IMR-90 (cell line): ENCODE measurements around the gene C3orf70. TPM values are rescaled to one million over a fixed set of nuclear protein-coding genes. Genes with fewer than 3 reads are reported as not detected.

Source experiments
- ATAC-seq: fragments of 200-7000 bp; cut with Tn5 transposase; 2 replicates; pipeline ENCODE4 v1.9.1; 2020; ENCODE audit warnings: low read depth, mild to moderate bottlenecking, moderate library complexity
- BruUV-seq: library from RNA; stranded (reverse); fragments of 400-500 nt; replicated peaks from 2 replicates; lab custom pipeline; 2021; lab: Mats Ljungman, UMichigan
- CTCF ChIA-PET: fragments of 300-600 bp; formaldehyde crosslinking; extraction: SDS; loops from one replicate; lab custom pipeline; 2021; ENCODE audit warnings: antibody characterized with exemption; lab: Yijun Ruan, JAX
- POLR2A ChIA-PET: fragments of 300-600 bp; sonication (Branson Sonifier 250); formaldehyde crosslinking; loops from one replicate; lab custom pipeline; 2022; ENCODE audit warnings: antibody characterized with exemption; ENCODE audit not compliant: unreplicated experiment; lab: Charles Lee
- DNase-seq: peaks from one replicate; pipeline ENCODE4 v3.0.0; 2013
- H2AFZ ChIP-seq: replicated peaks from 2 replicates; pipeline ENCODE3; 2013; ENCODE audit warnings: low read length, mild to moderate bottlenecking; ENCODE audit not compliant: poor library complexity
- H2AK5ac ChIP-seq: 2 replicates; pipeline ENCODE4 v1.6.1; 2013; ENCODE audit warnings: low read depth, low read length, inconsistent platforms
- H2AK9ac ChIP-seq: replicated peaks from 2 replicates; pipeline ENCODE3; 2013; ENCODE audit warnings: mild to moderate bottlenecking, low read depth, low read length, moderate library complexity; ENCODE audit not compliant: poor library complexity
- H2BK120ac ChIP-seq: 2 replicates; pipeline ENCODE4 v1.6.1; 2013; ENCODE audit warnings: low read depth, low read length, inconsistent platforms
- H2BK15ac ChIP-seq: 3 replicates; pipeline ENCODE4 v1.6.1; 2013; ENCODE audit warnings: low read depth, low read length, inconsistent platforms
- H2BK20ac ChIP-seq: 2 replicates; pipeline ENCODE4 v1.6.1; 2013; ENCODE audit warnings: low read depth, mild to moderate bottlenecking, inconsistent platforms, low read length, moderate library complexity
- H2BK5ac ChIP-seq: 2 replicates; pipeline ENCODE4 v1.6.1; 2013; ENCODE audit warnings: mild to moderate bottlenecking, low read depth, low read length, inconsistent platforms; ENCODE audit not compliant: poor library complexity, severe bottlenecking
- H3K14ac ChIP-seq: replicated peaks from 2 replicates; pipeline ENCODE4 v1.6.1; 2013; ENCODE audit warnings: low read depth, low read length, inconsistent platforms
- H3K18ac ChIP-seq: 2 replicates; pipeline ENCODE4 v1.6.1; 2013; ENCODE audit warnings: low read depth, low read length, control low read depth
- H3K23ac ChIP-seq: 2 replicates; pipeline ENCODE4 v1.6.1; 2013; ENCODE audit warnings: low read depth, low read length, inconsistent platforms
- H3K27ac ChIP-seq: 2 replicates; pipeline ENCODE4 v1.5.1; 2013; ENCODE audit warnings: mild to moderate bottlenecking, control low read depth, low read length; ENCODE audit not compliant: insufficient read depth
- H3K27me3 ChIP-seq: 2 replicates; pipeline ENCODE4 v1.6.1; 2013; ENCODE audit warnings: low read length; ENCODE audit not compliant: control insufficient read depth, insufficient read depth
- H3K36me3 ChIP-seq: 2 replicates; pipeline ENCODE4 v1.6.1; 2013; ENCODE audit warnings: low read length, mixed read lengths; ENCODE audit not compliant: control insufficient read depth, insufficient read depth
- H3K4ac ChIP-seq: 2 replicates; pipeline ENCODE4 v1.6.1; 2013; ENCODE audit warnings: low read depth, low read length, inconsistent platforms
- H3K4me1 ChIP-seq: 2 replicates; pipeline ENCODE4 v1.6.1; 2013; ENCODE audit warnings: low read length, mixed read lengths; ENCODE audit not compliant: control insufficient read depth, insufficient read depth
- H3K4me2 ChIP-seq: 2 replicates; pipeline ENCODE4 v1.6.1; 2013; ENCODE audit warnings: low read depth, mild to moderate bottlenecking, control low read depth, low read length, moderate library complexity
- H3K4me3 ChIP-seq: 2 replicates; pipeline ENCODE4 v1.5.1; 2013; ENCODE audit warnings: low read depth, mild to moderate bottlenecking, control low read depth, low read length, moderate library complexity; ENCODE audit not compliant: insufficient read depth
- H3K56ac ChIP-seq: 2 replicates; pipeline ENCODE4 v1.6.1; 2013; ENCODE audit warnings: low read length, inconsistent platforms; ENCODE audit not compliant: insufficient read depth; ENCODE audit errors: extremely low read depth
- H3K79me1 ChIP-seq, 2 experiments: 2 replicates each; pipeline ENCODE4 v1.6.1; 2013; ENCODE audit warnings: low read length in 2 of 2, inconsistent platforms in 1 of 2, low read depth in 1 of 2
- H3K9ac ChIP-seq: 2 replicates; pipeline ENCODE4 v1.6.1; 2013; ENCODE audit warnings: low read depth, low read length, control low read depth
- H3K9me1 ChIP-seq: 2 replicates; pipeline ENCODE4 v1.6.1; 2013; ENCODE audit warnings: low read length, inconsistent platforms; ENCODE audit not compliant: insufficient read depth
- H3K9me3 ChIP-seq: 2 replicates; pipeline ENCODE4 v1.6.1; 2013; ENCODE audit warnings: low read length; ENCODE audit not compliant: control insufficient read depth, insufficient read depth
- H4K20me1 ChIP-seq: 2 replicates; pipeline ENCODE4 v1.6.1; 2013; ENCODE audit warnings: low read length, inconsistent platforms; ENCODE audit not compliant: insufficient read depth
- H4K5ac ChIP-seq: 2 replicates; pipeline ENCODE4 v1.6.1; 2013; ENCODE audit warnings: mild to moderate bottlenecking, low read depth, low read length, control low read depth
- H4K8ac ChIP-seq, 2 experiments: 2 replicates each; pipeline ENCODE4 v1.6.1; 2013; ENCODE audit warnings: low read depth in 2 of 2, low read length in 2 of 2, control low read depth in 1 of 2, inconsistent platforms in 1 of 2
- H4K91ac ChIP-seq: 2 replicates; pipeline ENCODE4 v1.6.1; 2013; ENCODE audit warnings: low read depth, low read length, inconsistent platforms; ENCODE audit not compliant: insufficient read depth
- CEBPB ChIP-seq: IDR thresholded peaks from 2 replicates; pipeline ENCODE4 v1.6.1; 2012; ENCODE audit warnings: low read depth, low read length, improper control_type of control experiment
- CHD1 ChIP-seq: IDR thresholded peaks from 2 replicates; pipeline ENCODE4 v1.6.1; 2012; ENCODE audit warnings: low read depth, low read length, improper control_type of control experiment
- FOS ChIP-seq: fragments of 150-350 bp; IDR thresholded peaks from 2 replicates; pipeline ENCODE4 v1.6.1; 2016; ENCODE audit warnings: low read depth, low read length
- MAZ ChIP-seq: IDR thresholded peaks from 2 replicates; pipeline ENCODE4 v1.6.1; 2012; ENCODE audit warnings: low read depth, mild to moderate bottlenecking, low read length, improper control_type of control experiment, moderate library complexity, borderline replicate concordance
- MXI1 ChIP-seq: IDR thresholded peaks from 2 replicates; pipeline ENCODE4 v1.6.1; 2012; ENCODE audit warnings: low read depth, mild to moderate bottlenecking, low read length, moderate library complexity, borderline replicate concordance
- NFE2L2 ChIP-seq: fragments of 150-350 bp; IDR thresholded peaks from 2 replicates; pipeline ENCODE4 v1.6.1; 2016; ENCODE audit warnings: low read depth, mild to moderate bottlenecking, low read length
- POLR2A ChIP-seq: IDR thresholded peaks from 2 replicates; pipeline ENCODE4 v1.6.1; 2012; ENCODE audit warnings: mild to moderate bottlenecking, low read depth, low read length
- dilution Hi-C: fragments of 300-500 bp; cut with HindIII; formaldehyde crosslinking; loops from one replicate; pipeline ENCODE4 v1.14.3; 2018; ENCODE audit warnings: low sequenced_read_pairs; ENCODE audit not compliant: unreplicated experiment
- in situ Hi-C: fragments of 300-500 bp; cut with MboI; formaldehyde crosslinking; loops from 3 replicates; pipeline ENCODE4 v1.14.3; 2019; ENCODE audit warnings: low sequenced_read_pairs, inconsistent platforms, mixed read lengths
- intact Hi-C: fragments of 100-400 bp; cut with micrococcal nuclease; formaldehyde crosslinking; loops from 2 replicates; pipeline ENCODE4 v1.10.0; 2022
- polyA plus RNA-seq, 3 experiments: library from polyadenylated mRNA; depleted of rRNA; stranded (reverse); fragments of >200 nt; gene quantifications; 2 replicates each; pipeline ENCODE4 v1.2.3, GENCODE V29; 2012; ENCODE audit warnings: low replicate concordance in 1 of 3
- total RNA-seq: library from RNA; depleted of rRNA; stranded (reverse); fragments of >200 nt; gene quantifications from 2 replicates; pipeline ENCODE4 v1.2.3, GENCODE V29; 2012
- TF ChIP-seq, protein P1 (sequence below): fragments of 150-350 bp; IDR thresholded peaks from 2 replicates; pipeline ENCODE4 v1.6.1; 2017; ENCODE audit warnings: mild to moderate bottlenecking, antibody characterized with exemption, low read length, low read depth
- TF ChIP-seq, protein P2 (sequence below): fragments of 150-350 bp; IDR thresholded peaks from 2 replicates; pipeline ENCODE4 v1.6.1; 2016; ENCODE audit warnings: low read depth, mild to moderate bottlenecking, low read length, moderate library complexity, borderline replicate concordance
- TF ChIP-seq, protein P3 (sequence below): conservative IDR thresholded peaks from 2 replicates; pipeline ENCODE4 v1.5.1; 2012; ENCODE audit warnings: mild to moderate bottlenecking, low read depth, low read length, improper control_type of control experiment

C3orf70 gene
- total and polyA plus RNA-seq, 2 of the 4 experiments (the other 2 are of a cell fraction): 0.96 to 1.8 TPM

DNA sequence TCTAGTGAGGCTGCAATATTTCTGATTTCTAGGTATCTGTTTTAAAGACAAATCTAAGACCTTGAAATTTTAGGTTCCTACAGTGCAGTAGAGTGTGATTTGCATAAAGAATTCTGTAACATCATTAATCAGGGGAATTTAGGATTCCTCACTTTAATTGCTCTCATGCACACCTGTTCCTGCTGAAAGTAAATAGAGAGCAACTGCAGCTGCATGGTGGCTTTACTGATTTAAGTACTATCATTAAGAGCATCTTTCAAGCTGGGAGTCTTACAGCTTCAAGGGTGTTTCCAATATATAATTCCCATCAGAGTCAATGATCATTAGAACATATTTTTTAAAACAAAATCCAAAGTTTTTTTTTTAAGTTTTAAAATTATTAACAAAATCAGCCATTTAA, 36.0 kb upstream of the C3orf70 start:
- Histone ChIP-seq H3K23ac (no peak overlapping the region), H3K14ac (no peak overlapping the region), H3K9me1 (no peaks in the 10 kb centered on the region), H3K9ac (no peak overlapping the region), H2AK5ac (no peak overlapping the region), H3K4me1 (no peaks in the 10 kb centered on the region), H3K4ac (no peak overlapping the region), H3K18ac (no peak overlapping the region), H2BK5ac (no peak overlapping the region), H3K4me3 (no peak overlapping the region), H4K91ac (no peak overlapping the region), H3K36me3 (0 out of 2 replicates have a peak, but pooled peaks cover 3% of the 10 kb centered on the region), H3K27me3 (no peaks in the 10 kb centered on the region), H4K5ac (no peak overlapping the region), H4K8ac (no peak overlapping the region), H3K27ac (no peak overlapping the region), H2BK120ac (no peak overlapping the region), H2BK20ac (no peak overlapping the region), H2AFZ (no peak overlapping the region), H3K4me2 (no peak overlapping the region), H4K20me1 (no peaks in the 10 kb centered on the region), H3K79me1 (no peaks in the 10 kb centered on the region), H3K9me3 (no peaks in the 10 kb centered on the region), H2AK9ac (no peak overlapping the region), H3K56ac (no peak overlapping the region), H2BK15ac (no peak overlapping the region)
- DNase-seq: no peak
- no peak for TF ChIP-seq POLR2A
- no peak for TF ChIP-seq FOS
- TF ChIP-seq MAZ: no peak
- TF ChIP-seq, protein P1, sequence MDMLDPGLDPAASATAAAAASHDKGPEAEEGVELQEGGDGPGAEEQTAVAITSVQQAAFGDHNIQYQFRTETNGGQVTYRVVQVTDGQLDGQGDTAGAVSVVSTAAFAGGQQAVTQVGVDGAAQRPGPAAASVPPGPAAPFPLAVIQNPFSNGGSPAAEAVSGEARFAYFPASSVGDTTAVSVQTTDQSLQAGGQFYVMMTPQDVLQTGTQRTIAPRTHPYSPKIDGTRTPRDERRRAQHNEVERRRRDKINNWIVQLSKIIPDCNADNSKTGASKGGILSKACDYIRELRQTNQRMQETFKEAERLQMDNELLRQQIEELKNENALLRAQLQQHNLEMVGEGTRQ: no peak
- no peak for TF ChIP-seq MXI1
- no peak for TF ChIP-seq NFE2L2
- TF ChIP-seq CHD1: no peak
- TF ChIP-seq CEBPB: no peak
- TF ChIP-seq, protein P2, sequence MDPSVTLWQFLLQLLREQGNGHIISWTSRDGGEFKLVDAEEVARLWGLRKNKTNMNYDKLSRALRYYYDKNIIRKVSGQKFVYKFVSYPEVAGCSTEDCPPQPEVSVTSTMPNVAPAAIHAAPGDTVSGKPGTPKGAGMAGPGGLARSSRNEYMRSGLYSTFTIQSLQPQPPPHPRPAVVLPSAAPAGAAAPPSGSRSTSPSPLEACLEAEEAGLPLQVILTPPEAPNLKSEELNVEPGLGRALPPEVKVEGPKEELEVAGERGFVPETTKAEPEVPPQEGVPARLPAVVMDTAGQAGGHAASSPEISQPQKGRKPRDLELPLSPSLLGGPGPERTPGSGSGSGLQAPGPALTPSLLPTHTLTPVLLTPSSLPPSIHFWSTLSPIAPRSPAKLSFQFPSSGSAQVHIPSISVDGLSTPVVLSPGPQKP: no peak
- TF ChIP-seq, protein P3, sequence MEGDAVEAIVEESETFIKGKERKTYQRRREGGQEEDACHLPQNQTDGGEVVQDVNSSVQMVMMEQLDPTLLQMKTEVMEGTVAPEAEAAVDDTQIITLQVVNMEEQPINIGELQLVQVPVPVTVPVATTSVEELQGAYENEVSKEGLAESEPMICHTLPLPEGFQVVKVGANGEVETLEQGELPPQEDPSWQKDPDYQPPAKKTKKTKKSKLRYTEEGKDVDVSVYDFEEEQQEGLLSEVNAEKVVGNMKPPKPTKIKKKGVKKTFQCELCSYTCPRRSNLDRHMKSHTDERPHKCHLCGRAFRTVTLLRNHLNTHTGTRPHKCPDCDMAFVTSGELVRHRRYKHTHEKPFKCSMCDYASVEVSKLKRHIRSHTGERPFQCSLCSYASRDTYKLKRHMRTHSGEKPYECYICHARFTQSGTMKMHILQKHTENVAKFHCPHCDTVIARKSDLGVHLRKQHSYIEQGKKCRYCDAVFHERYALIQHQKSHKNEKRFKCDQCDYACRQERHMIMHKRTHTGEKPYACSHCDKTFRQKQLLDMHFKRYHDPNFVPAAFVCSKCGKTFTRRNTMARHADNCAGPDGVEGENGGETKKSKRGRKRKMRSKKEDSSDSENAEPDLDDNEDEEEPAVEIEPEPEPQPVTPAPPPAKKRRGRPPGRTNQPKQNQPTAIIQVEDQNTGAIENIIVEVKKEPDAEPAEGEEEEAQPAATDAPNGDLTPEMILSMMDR: no peak
- dilution Hi-C loops: no loop called here
- intact Hi-C loops: no loop called here
- ATAC-seq: no peak
- no TSS peak for BruUV-seq
- in situ Hi-C loops: loop anchor here (25.0 kb wide), 1 partner anchor 302 kb away; no protein-coding TSS in a partner anchor
- POLR2A ChIA-PET: no interaction called here
- CTCF ChIA-PET: no interaction called here
